HEK293T (cell line): ENCODE results near the gene UMODL1.

Experiments used
- CTCF ChIA-PET: fragments of 350-600 bp; formaldehyde crosslinking; extraction: SDS; loops from one replicate; lab custom pipeline; 2021; ENCODE audit warnings: antibody characterized with exemption, inconsistent platforms; lab: Yijun Ruan, JAX
- POLR2A ChIA-PET: fragments of 350-600 bp; formaldehyde crosslinking; extraction: SDS; loops from one replicate; lab custom pipeline; 2020; ENCODE audit warnings: antibody characterized with exemption, inconsistent platforms; lab: Yijun Ruan, JAX
- DNase-seq: peaks from one replicate; pipeline ENCODE4 v3.0.0; 2012; ENCODE audit warnings: mixed read lengths; ENCODE audit errors: extremely low spot score
- ARNT ChIP-seq: fragments of 450-650 bp; IDR thresholded peaks from 2 replicates; pipeline ENCODE4 v1.6.1; 2017; ENCODE audit warnings: mild to moderate bottlenecking
- BHLHE40 ChIP-seq: fragments of 450-650 bp; IDR thresholded peaks from 2 replicates; pipeline ENCODE4 v1.6.1; 2016; ENCODE audit warnings: mild to moderate bottlenecking, moderate library complexity, borderline replicate concordance
- CTBP1 ChIP-seq: fragments of 450-650 bp; IDR thresholded peaks from 2 replicates; pipeline ENCODE4 v1.6.1; 2016; ENCODE audit warnings: borderline replicate concordance
- ELF4 ChIP-seq: fragments of 450-650 bp; IDR thresholded peaks from 2 replicates; pipeline ENCODE4 v1.6.1; 2017; ENCODE audit warnings: antibody characterized with exemption
- FOXA1 ChIP-seq: fragments of 450-650 bp; IDR thresholded peaks from 2 replicates; pipeline ENCODE4 v1.6.1; 2016; ENCODE audit warnings: mild to moderate bottlenecking
- FOXK2 ChIP-seq: fragments of 450-650 bp; IDR thresholded peaks from 2 replicates; pipeline ENCODE4 v1.6.1; 2016; ENCODE audit warnings: mild to moderate bottlenecking
- FOXM1 ChIP-seq: fragments of 450-650 bp; IDR thresholded peaks from 2 replicates; pipeline ENCODE4 v1.6.1; 2017; ENCODE audit warnings: mild to moderate bottlenecking, borderline replicate concordance
- HDGF ChIP-seq: fragments of 450-650 bp; IDR thresholded peaks from 2 replicates; pipeline ENCODE4 v1.6.1; 2017; ENCODE audit warnings: antibody characterized with exemption, borderline replicate concordance
- L3MBTL2 ChIP-seq: fragments of 450-650 bp; conservative IDR thresholded peaks from 2 replicates; pipeline ENCODE4 v1.6.1; 2016; ENCODE audit warnings: mild to moderate bottlenecking
- LEF1 ChIP-seq: fragments of 450-650 bp; IDR thresholded peaks from 2 replicates; pipeline ENCODE4 v1.6.1; 2017; ENCODE audit warnings: mild to moderate bottlenecking, borderline replicate concordance
- NFRKB ChIP-seq: fragments of 450-650 bp; IDR thresholded peaks from 2 replicates; pipeline ENCODE4 v1.6.1; 2016; ENCODE audit warnings: mild to moderate bottlenecking, moderate library complexity
- SP1 ChIP-seq: fragments of 450-650 bp; IDR thresholded peaks from 2 replicates; pipeline ENCODE4 v1.6.1; 2017
- SUZ12 ChIP-seq: fragments of 450-650 bp; IDR thresholded peaks from 2 replicates; pipeline ENCODE4 v1.6.1; 2016; ENCODE audit warnings: mild to moderate bottlenecking
- TARDBP ChIP-seq: fragments of 450-650 bp; IDR thresholded peaks from 2 replicates; pipeline ENCODE4 v1.6.1; 2016
- ZNF384 ChIP-seq: fragments of 450-650 bp; IDR thresholded peaks from 2 replicates; pipeline ENCODE4 v1.6.1; 2016
- TF ChIP-seq, protein P1 (sequence below): fragments of 450-650 bp; IDR thresholded peaks from 2 replicates; pipeline ENCODE4 v1.6.1; 2016

Gene UMODL1

DNA sequence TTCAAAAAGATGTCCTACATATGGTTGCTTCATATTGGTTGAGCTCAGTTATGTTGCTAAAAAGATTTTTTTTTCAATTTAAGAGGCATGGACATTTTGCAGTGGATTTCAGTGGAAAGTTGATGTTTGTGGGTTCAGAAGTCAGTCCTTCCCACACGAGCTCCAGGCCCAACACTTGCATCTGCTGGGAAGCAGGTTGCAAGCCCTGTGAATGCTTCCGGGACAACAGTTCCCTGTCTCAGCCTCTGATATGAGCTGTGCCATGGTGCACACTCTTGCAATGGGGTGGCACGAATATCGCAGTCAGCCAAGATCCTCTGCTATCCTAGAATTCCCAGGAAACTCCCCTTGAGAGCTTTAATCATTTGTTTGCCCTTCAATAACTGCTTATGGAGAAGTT, 117.5 kb downstream of the UMODL1 start:
- POLR2A ChIA-PET: no interaction called here
- CTCF ChIA-PET: interaction anchor here (0.6 kb wide), 1 partner anchor 125 kb away, joined by 4 read pairs; no protein-coding TSS in a partner anchor
- DNase-seq: no peak
- TF ChIP-seq CTBP1 (no peak), FOXK2 (no peak), ARNT (no peak), BHLHE40 (no peak), NFRKB (no peak), HDGF (no peak), FOXM1 (no peak), TARDBP (no peak), LEF1 (no peak), FOXA1 (no peak), SP1 (no peak), ELF4 (no peak), SUZ12 (no peak)

GRCh38 chr21:42189431-42189830, 118.3 kb downstream of the UMODL1 start:
- CTCF ChIA-PET: interaction anchor here (1.1 kb wide), 1 partner anchor 70 kb away, joined by 3 read pairs; no protein-coding TSS in a partner anchor
- POLR2A ChIA-PET: no interaction called here
- no peak for DNase-seq
- TF ChIP-seq ZNF384 (no peak), LEF1 (no peak), SUZ12 (no peak), TARDBP (no peak), FOXM1 (no peak), L3MBTL2 (no peak), SP1 (no peak), ARNT (no peak), BHLHE40 (no peak), FOXK2 (no peak), HDGF (no peak), NFRKB (no peak)
- TF ChIP-seq, protein P1, sequence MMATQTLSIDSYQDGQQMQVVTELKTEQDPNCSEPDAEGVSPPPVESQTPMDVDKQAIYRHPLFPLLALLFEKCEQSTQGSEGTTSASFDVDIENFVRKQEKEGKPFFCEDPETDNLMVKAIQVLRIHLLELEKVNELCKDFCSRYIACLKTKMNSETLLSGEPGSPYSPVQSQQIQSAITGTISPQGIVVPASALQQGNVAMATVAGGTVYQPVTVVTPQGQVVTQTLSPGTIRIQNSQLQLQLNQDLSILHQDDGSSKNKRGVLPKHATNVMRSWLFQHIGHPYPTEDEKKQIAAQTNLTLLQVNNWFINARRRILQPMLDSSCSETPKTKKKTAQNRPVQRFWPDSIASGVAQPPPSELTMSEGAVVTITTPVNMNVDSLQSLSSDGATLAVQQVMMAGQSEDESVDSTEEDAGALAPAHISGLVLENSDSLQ: no peak

GRCh38 chr21:42189860-42190485, 118.9 kb downstream of the UMODL1 start:
- DNase-seq: no peak
- CTCF ChIA-PET: interaction anchor here (1.1 kb wide), 1 partner anchor 69 kb away, joined by 3 read pairs; no protein-coding TSS in a partner anchor
- no peak for TF ChIP-seq BHLHE40
- no peak for TF ChIP-seq FOXA1
- no peak for TF ChIP-seq L3MBTL2
- no peak for TF ChIP-seq LEF1
- TF ChIP-seq NFRKB: no peak
- no peak for TF ChIP-seq ARNT
- no peak for TF ChIP-seq TARDBP
- TF ChIP-seq, protein P1: no peak
- no peak for TF ChIP-seq FOXK2
- no peak for TF ChIP-seq CTBP1
- TF ChIP-seq ZNF384: no peak
- TF ChIP-seq SUZ12: no peak
- TF ChIP-seq HDGF: no peak
- no peak for TF ChIP-seq ELF4
- TF ChIP-seq FOXM1: no peak
- no peak for TF ChIP-seq SP1
- POLR2A ChIA-PET: no interaction called here

DNA sequence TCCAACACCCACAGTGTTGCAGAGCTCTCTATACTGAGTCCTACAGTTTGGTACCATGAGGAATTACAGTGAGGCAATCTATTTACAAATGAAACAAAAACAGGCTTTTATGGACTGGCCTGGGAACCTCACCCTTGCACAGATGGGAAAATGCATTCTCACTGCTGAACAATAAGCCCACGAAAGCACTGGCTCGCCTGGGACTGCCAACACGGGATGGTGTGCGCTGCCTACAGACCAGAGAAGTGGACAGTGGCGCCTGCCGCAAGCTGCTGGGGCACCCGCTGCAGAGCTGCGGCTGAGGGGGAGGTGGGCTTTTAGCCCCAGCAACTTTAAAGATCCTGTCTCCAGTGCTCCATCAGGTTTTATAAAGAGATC, 119.4 kb downstream of the UMODL1 start:
- TF ChIP-seq HDGF (no peak), SUZ12 (no peak), ZNF384 (no peak)
- no peak for DNase-seq
- ChIA-PET CTCF (interaction anchor here (1.1 kb wide), 1 partner anchor 69 kb away, joined by 3 read pairs; no protein-coding TSS in a partner anchor), POLR2A (interaction anchor here (1.2 kb wide), 2 partner anchors 9 to 29 kb away, joined by 3 read pairs; no protein-coding TSS in a partner anchor)

DNA sequence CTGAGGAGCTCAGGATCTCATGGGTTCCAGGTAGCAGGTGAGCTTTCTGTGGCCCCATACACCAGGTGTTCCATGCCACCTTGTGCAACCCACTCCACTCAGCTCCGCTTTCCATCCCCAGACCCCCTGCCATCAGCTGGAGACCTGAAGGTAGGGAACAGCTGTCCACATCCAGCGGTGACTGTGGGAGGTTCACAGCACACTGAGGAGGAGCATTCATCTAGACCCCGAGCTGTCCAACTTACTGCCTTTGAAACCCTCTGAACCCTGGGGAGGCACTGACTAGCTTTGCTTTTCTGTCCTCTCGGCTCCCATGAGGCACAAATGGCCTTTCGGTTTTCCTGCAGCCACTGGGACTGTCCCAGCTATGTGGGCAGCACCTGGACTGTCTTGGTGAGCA, 119.9 kb downstream of the UMODL1 start:
- CTCF ChIA-PET: interaction anchor here (0.9 kb wide), 1 partner anchor 68 kb away, joined by 4 read pairs; no protein-coding TSS in a partner anchor
- POLR2A ChIA-PET: interaction anchor here (1.2 kb wide), 3 partner anchors 8 to 29 kb away, joined by 3 read pairs; no protein-coding TSS in a partner anchor
- DNase-seq: no peak
- TF ChIP-seq SUZ12 (no peak), HDGF (no peak), BHLHE40 (no peak), NFRKB (no peak), SP1 (no peak), TARDBP (no peak), ELF4 (no peak), ZNF384 (no peak), FOXK2 (no peak), FOXM1 (no peak), L3MBTL2 (no peak), ARNT (no peak), LEF1 (no peak), CTBP1 (no peak), FOXA1 (no peak)
- TF ChIP-seq, protein P1: no peak
